Measurements from ENCODE around the gene GUCY1A1. TPM values are rescaled to one million over a fixed set of nuclear protein-coding genes. Genes with fewer than 3 reads are reported as not detected.

Gene GUCY1A1
- total and polyA plus RNA-seq, 10 donors: 2.0 to 44.9 (median 23.1) TPM

GRCh38 chr4:155678011-155678410, 11.4 kb downstream of the GUCY1A1 start:
- Histone ChIP-seq H3K27me3 (replicated peaks in 1 of 7) (no peaks in the 10 kb centered on the region), H3K4me3 (no peak overlapping the region), H3K4me1 (peaks cover 0 to 35% (median 6%) of the 10 kb centered on the region in 6 donors), H3K27ac (no peak overlapping the region), H3K36me3 (no peaks in the 10 kb centered on the region), H3K9me3 (no peaks in the 10 kb centered on the region)
- intact Hi-C loops (cut with DNase I; ENCODE audit: low total_unique reads): no loop called here
- no peak for DNase-seq
- TF ChIP-seq CTCF (IDR thresholded peaks at IDR 0.05 in 8 of 11, conservative IDR thresholded peaks at IDR 0.05 in 3 of 11): no peak
- no peak for TF ChIP-seq POLR2AphosphoS5 (IDR thresholded peaks at IDR 0.05)
- no peak for TF ChIP-seq POLR2A (IDR thresholded peaks at IDR 0.05)
- WGBS, 5 donors: 87 to 99% (median 97%) methylated on average over 2 of the region's 2 CpGs

- Histone ChIP-seq H3K4me1 (peaks cover 0 to 44% (median 6%) of the 10 kb centered on the region in 6 donors), H3K9me3 (no peaks in the 10 kb centered on the region), H3K4me3 (no peak overlapping the region), H3K27me3 (replicated peaks in 1 of 7) (no peaks in the 10 kb centered on the region), H3K27ac (no peak overlapping the region), H3K36me3 (no peaks in the 10 kb centered on the region)
- WGBS, 5 donors: 41 to 74% (median 54%) methylated on average over 5 of the region's 5 CpGs
- DNase-seq: no peak
- intact Hi-C loops (cut with DNase I; ENCODE audit: low total_unique reads): no loop called here
- TF ChIP-seq CTCF (IDR thresholded peaks at IDR 0.05 in 8 of 11, conservative IDR thresholded peaks at IDR 0.05 in 3 of 11) (no peak), POLR2AphosphoS5 (IDR thresholded peaks at IDR 0.05) (no peak), POLR2A (IDR thresholded peaks at IDR 0.05) (no peak)
These were observed 12.7 kb downstream of the GUCY1A1 start for GRCh38 chr4:155679343-155679742.

- DNase-seq: no peak
- H3K27me3 ChIP-seq (replicated peaks in 1 of 7): no peaks in the 10 kb centered on the region
- peak overlapping the region in 3 of 8 donors; percentile 1 to 26 (median 9) for H3K27ac ChIP-seq
- H3K4me3 ChIP-seq: no peak overlapping the region
- 25 to 40% (median 36%) methylated on average over 3 of the region's 3 CpGs for WGBS, 5 donors
- TF ChIP-seq POLR2AphosphoS5 (IDR thresholded peaks at IDR 0.05): no peak
- TF ChIP-seq POLR2A (IDR thresholded peaks at IDR 0.05): no peak
- no peak for TF ChIP-seq CTCF (IDR thresholded peaks at IDR 0.05 in 8 of 11, conservative IDR thresholded peaks at IDR 0.05 in 3 of 11)
- H3K9me3 ChIP-seq: no peaks in the 10 kb centered on the region
- no peaks in the 10 kb centered on the region for H3K36me3 ChIP-seq
- intact Hi-C loops (cut with DNase I; ENCODE audit: low total_unique reads): no loop called here
- peaks cover 0 to 32% (median 4%) of the 10 kb centered on the region in 6 donors for H3K4me1 ChIP-seq
These were observed 15.2 kb downstream of the GUCY1A1 start for GRCh38 chr4:155681886-155682285.

- 43 to 74% (median 53%) methylated on average over 2 of the region's 2 CpGs for WGBS, 5 donors
These were observed 17.8 kb downstream of the GUCY1A1 start for GRCh38 chr4:155684423-155684822.

More at GRCh38 chr4:155684423-155684822, 17.8 kb downstream of the GUCY1A1 start:
- Histone ChIP-seq H3K27me3 (replicated peaks in 1 of 7) (no peaks in the 10 kb centered on the region), H3K36me3 (no peaks in the 10 kb centered on the region), H3K4me3 (no peak overlapping the region), H3K4me1 (peaks cover 0 to 35% (median 3%) of the 10 kb centered on the region in 6 donors), H3K27ac (peak overlapping the region in 2 of 8 donors; percentile 14 to 16), H3K9me3 (no peaks in the 10 kb centered on the region)
- intact Hi-C loops (cut with DNase I; ENCODE audit: low total_unique reads): no loop called here
- TF ChIP-seq POLR2A (IDR thresholded peaks at IDR 0.05) (no peak), CTCF (IDR thresholded peaks at IDR 0.05 in 8 of 11, conservative IDR thresholded peaks at IDR 0.05 in 3 of 11) (no peak), POLR2AphosphoS5 (IDR thresholded peaks at IDR 0.05) (no peak)
- no peak for DNase-seq

Measured in spleen (tissue), 11 donors.